Measurements from ENCODE around the gene SEPTIN6.
A peak's percentile ranks its signal among the peaks of the same experiment; 100 is the strongest.

Gene SEPTIN6

GRCh38 chrX:119693040-119693995 lies at the start of gene SEPTIN6:
Gene SEPTIN6 (minus strand): TSS chrX:119693168. CDS start chrX:119693105, 63 bp downstream.
- peak; percentile 72 for DNase-seq

GRCh38 chrX:119738742-119739141 lies 45.8 kb upstream of the SEPTIN6 start:
- DNase-seq, result no peak

- no peak for DNase-seq
Measured at GRCh38 chrX:119736206-119736764, 43.3 kb upstream of the SEPTIN6 start.

GRCh38 chrX:119735467-119735866 lies 42.5 kb upstream of the SEPTIN6 start:
- no peak for DNase-seq

GRCh38 chrX:119734897-119735339 lies 42.0 kb upstream of the SEPTIN6 start:
- DNase-seq, result peak; percentile 23

- peak; percentile 82 for DNase-seq
Measured at GRCh38 chrX:119729408-119730201, 36.6 kb upstream of the SEPTIN6 start.

- DNase-seq, result no peak
Measured at GRCh38 chrX:119728487-119728886, 35.5 kb upstream of the SEPTIN6 start.

- no peak for DNase-seq
Measured at GRCh38 chrX:119726900-119727555, 34.1 kb upstream of the SEPTIN6 start.

GRCh38 chrX:119721926-119722325 lies 29.0 kb upstream of the SEPTIN6 start:
- no peak for DNase-seq

GRCh38 chrX:119721487-119721886 lies 28.5 kb upstream of the SEPTIN6 start:
- no peak for DNase-seq

- no peak for DNase-seq
Measured at GRCh38 chrX:119709630-119710029, 16.7 kb upstream of the SEPTIN6 start.

- DNase-seq, result no peak
Measured at GRCh38 chrX:119708936-119709335, 16.0 kb upstream of the SEPTIN6 start.

- DNase-seq, result no peak
Measured at GRCh38 chrX:119706616-119707015, 13.6 kb upstream of the SEPTIN6 start.

- peak; percentile 59 for DNase-seq
Measured at GRCh38 chrX:119698845-119699244, 5.9 kb upstream of the SEPTIN6 start.

GRCh38 chrX:119696251-119696890 lies 3.4 kb upstream of the SEPTIN6 start:
- DNase-seq, result no peak

GRCh38 chrX:119695535-119696050 lies 2.6 kb upstream of the SEPTIN6 start:
- DNase-seq, result no peak

- no peak for DNase-seq
Measured at GRCh38 chrX:119694601-119695534, 1.9 kb upstream of the SEPTIN6 start.

- DNase-seq, result no peak
Measured at GRCh38 chrX:119693996-119694451, 1.1 kb upstream of the SEPTIN6 start.

- DNase-seq, result peak; percentile 31
Measured at GRCh38 chrX:119692191-119693039, 553 bp downstream of the SEPTIN6 start.

Data from suppressor macrophage treated with lipopolysaccharide for 4 hours (primary cell).